ENCODE data around the gene PSAPL1.

- TF ChIP-seq ZNF274 (IDR thresholded peaks at IDR 0.05; ENCODE audit: low read depth, low read length) (no peak), SUZ12 (IDR thresholded peaks at IDR 0.05; ENCODE audit: extremely low read depth, insufficient read depth, insufficient read length) (no peak), YY1 (IDR thresholded peaks at IDR 0.05; ENCODE audit: insufficient read depth, insufficient read length) (no peak)
Measured at GRCh38 chr4:7415927-7416686, 18.6 kb downstream of the PSAPL1 start.
